Fibroblast of villous mesenchyme (primary cell): Measurements from ENCODE around the gene HEXIM2. TPM values are rescaled to one million over a fixed set of nuclear protein-coding genes. Genes with fewer than 3 reads are reported as not detected.

Source experiments
- DNase-seq: peaks from one replicate; pipeline ENCODE4 v3.0.0-alpha.2; 2010; ENCODE audit warnings: low read depth
- H3K4me3 ChIP-seq: 2 replicates; pipeline ENCODE4 v1.5.1; 2011; ENCODE audit warnings: low read depth, mild to moderate bottlenecking, low read length
- total RNA-seq: library from RNA; depleted of rRNA; stranded (reverse); fragments of >200 nt; gene quantifications from 2 replicates; pipeline ENCODE4 v1.2.3, GENCODE V29; 2012
- TF ChIP-seq, protein P1 (sequence below): IDR thresholded peaks from 2 replicates; pipeline ENCODE4 v1.5.1; 2012; ENCODE audit warnings: low read depth, mild to moderate bottlenecking, low read length; ENCODE audit not compliant: insufficient read depth

HEXIM2 gene
- total RNA-seq, 1 donor: 6.9 TPM

GRCh38 chr17:45186801-45187354 is 25.2 kb downstream of the HEXIM2 start:
- H3K4me3 ChIP-seq: no peak overlapping the region
- TF ChIP-seq, protein P1, sequence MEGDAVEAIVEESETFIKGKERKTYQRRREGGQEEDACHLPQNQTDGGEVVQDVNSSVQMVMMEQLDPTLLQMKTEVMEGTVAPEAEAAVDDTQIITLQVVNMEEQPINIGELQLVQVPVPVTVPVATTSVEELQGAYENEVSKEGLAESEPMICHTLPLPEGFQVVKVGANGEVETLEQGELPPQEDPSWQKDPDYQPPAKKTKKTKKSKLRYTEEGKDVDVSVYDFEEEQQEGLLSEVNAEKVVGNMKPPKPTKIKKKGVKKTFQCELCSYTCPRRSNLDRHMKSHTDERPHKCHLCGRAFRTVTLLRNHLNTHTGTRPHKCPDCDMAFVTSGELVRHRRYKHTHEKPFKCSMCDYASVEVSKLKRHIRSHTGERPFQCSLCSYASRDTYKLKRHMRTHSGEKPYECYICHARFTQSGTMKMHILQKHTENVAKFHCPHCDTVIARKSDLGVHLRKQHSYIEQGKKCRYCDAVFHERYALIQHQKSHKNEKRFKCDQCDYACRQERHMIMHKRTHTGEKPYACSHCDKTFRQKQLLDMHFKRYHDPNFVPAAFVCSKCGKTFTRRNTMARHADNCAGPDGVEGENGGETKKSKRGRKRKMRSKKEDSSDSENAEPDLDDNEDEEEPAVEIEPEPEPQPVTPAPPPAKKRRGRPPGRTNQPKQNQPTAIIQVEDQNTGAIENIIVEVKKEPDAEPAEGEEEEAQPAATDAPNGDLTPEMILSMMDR: no peak
- no peak for DNase-seq

DNA sequence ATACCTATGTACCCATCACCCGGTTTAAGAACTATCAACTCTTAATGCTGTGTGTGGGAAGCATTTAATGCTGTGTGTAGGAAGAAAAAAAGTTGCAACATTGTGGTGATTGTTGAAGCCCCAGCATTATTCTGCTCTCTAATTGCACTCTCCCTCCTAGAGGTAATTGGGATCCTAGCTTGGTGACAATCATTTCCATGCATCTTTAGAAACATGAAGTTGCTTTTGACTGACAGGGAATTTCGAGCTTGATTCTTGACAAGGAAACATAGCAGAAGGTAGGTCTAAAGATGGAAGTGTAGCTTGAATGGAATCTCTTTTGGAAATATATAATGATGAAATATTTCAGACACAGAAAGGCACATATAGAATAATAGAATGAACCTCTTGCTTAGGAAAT is 27.3 kb downstream of the HEXIM2 start:
- TF ChIP-seq, protein P1: no peak
- no peak for DNase-seq

DNA sequence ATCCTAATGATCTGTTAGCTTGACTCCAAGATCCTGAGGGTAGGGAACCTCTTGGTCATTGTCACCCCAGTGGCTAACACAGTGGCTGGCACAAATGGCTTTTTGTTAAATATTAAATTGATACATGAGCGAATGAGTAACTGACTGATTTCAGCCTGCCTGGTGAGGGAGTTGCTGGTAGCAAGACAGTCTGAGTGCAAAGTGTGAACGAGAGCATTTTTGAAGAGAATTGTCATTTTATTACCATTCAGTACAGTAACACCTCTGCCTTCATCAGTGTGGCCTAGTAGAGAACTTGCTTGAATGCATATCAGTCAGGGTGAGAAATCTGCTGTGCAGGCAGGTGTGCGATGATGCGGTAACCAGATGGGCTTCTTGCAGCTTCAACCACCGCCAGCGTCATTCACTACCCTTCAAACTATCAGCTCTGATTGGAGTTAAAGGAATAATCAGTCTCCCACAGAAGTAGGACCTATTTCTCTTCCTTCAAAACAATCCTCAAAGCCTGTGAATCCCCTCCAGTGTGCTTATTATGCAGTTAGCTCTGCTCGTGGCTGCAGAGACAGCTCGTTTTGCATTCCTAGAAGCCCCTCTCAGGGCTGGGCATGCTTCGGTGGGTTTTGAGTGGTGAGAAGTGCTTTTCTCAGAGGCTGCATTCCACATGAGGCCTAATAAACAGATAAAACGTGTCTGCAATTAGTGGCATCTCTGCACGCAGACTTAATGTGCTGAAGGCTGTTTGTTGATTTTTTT is 29.0 kb downstream of the HEXIM2 start:
- TF ChIP-seq, protein P1: no peak
- no peak for DNase-seq
- H3K4me3 ChIP-seq: no peak overlapping the region

More for the DNA sequence above, 27.3 kb downstream of the HEXIM2 start:
- no peak overlapping the region for H3K4me3 ChIP-seq

DNA sequence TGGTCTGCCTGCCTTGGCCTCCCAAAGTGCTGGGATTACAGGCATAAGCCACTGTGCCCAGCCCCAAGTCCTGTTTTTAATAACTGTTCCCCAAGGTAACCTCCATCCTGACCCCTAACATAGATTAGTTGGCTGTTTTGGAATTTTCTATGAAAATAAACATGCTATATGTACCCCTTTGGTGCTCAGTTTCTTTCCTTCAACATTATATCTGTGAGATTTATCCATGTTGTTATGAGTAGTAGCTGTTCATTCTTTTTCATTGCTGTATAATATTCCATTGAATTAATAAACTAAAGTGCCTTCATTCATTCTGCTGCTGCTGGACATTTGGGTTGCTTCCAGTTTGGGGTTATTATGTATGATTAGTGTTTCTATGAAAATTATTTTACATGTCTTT is 33.7 kb downstream of the HEXIM2 start:
- DNase-seq: no peak
- no peak overlapping the region for H3K4me3 ChIP-seq
- TF ChIP-seq, protein P1: no peak

GRCh38 chr17:45197108-45197507 is 35.4 kb downstream of the HEXIM2 start:
- H3K4me3 ChIP-seq: no peak overlapping the region
- DNase-seq: no peak
- TF ChIP-seq, protein P1: no peak

- TF ChIP-seq, protein P1: peak; percentile 100
- no peak overlapping the region for H3K4me3 ChIP-seq
Measured at GRCh38 chr17:45197555-45198334, 36.1 kb downstream of the HEXIM2 start.

More at GRCh38 chr17:45197555-45198334, 36.1 kb downstream of the HEXIM2 start:
- peak; percentile 87 for DNase-seq
